AG04449 (cell line): ENCODE measurements around the gene RPLP2.

Experiments
- CTCF ChIA-PET: fragments of 350-600 bp; formaldehyde crosslinking; extraction: SDS; loops from one replicate; lab custom pipeline; 2021; ENCODE audit warnings: antibody characterized with exemption; lab: Yijun Ruan, JAX
- POLR2A ChIA-PET: fragments of 400-600, 350-600 bp; formaldehyde crosslinking; extraction: SDS; loops from one replicate; lab custom pipeline; 2020; ENCODE audit warnings: antibody characterized with exemption, inconsistent platforms; lab: Yijun Ruan, JAX
- DNase-seq: peaks from one replicate; pipeline ENCODE4 v3.0.0-alpha.2; 2010; ENCODE audit warnings: low read depth, low spot score
- H3K4me3 ChIP-seq: 2 replicates; pipeline ENCODE4 v1.5.1; 2011; ENCODE audit warnings: low read depth, mild to moderate bottlenecking, control low read depth, low read length
- TF ChIP-seq, protein P1 (sequence below): IDR thresholded peaks from one replicate; pipeline ENCODE4 v1.5.1; 2011; ENCODE audit warnings: mild to moderate bottlenecking, moderate library complexity, low read length, control low read depth, inconsistent platforms; ENCODE audit not compliant: insufficient read depth; ENCODE audit errors: missing control alignments

RPLP2 gene

DNA sequence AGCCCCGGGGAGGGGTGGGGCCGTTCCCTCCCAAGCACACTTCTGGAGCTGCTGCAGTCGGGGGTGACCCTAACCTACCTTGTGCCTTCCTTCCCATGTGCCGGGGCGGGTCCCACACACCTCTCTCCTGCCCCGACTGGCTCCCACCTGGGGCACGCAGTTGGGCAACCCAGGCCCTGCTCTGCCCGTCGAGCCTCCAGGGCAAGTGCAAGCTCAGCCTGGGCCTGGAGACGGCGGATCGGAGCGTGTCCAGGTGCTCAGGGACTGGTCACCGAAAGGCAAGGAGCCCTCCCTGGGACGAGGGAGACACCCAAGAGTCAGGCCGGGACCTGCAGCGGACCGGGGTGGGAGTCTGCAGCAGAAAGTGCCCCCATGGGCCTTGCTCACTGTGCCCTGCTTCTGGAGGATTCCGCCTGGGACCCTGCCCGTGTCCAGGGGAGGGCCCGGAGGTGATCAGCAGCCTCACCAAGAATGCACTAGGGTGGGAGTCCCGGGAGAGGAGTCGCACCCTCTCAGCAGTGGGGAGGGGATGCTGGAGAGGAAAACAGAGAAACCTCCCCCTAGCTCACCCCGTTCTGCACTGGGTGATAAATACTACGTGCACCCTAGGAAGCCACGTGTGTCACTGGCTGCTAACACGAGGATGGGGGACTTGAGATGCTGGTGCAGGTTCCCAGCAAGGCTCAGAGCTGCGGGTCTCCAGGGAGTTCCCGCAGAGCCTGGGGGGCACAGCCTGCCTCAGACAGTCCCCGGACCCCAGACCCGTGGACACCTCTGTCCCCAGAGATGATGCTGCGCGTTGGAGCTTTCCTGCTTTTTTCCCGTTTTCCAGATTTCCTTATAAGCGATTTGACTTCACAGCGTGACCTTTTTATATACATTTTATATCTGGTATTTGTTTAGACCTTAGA lies 27.2 kb upstream of the RPLP2 start:
- no peak for DNase-seq
- ChIA-PET CTCF (interaction anchor here (0.7 to 3.0 kb wide), 9 partner anchors 7 to 119 kb away, joined by 3 to 13 read pairs (median 6); partner anchors contain the start of gene TALDO1), POLR2A (interaction anchor here (1.1 kb wide), 1 partner anchor 13 kb away, joined by 5 read pairs; no protein-coding TSS in a partner anchor)
- TF ChIP-seq, protein P1, sequence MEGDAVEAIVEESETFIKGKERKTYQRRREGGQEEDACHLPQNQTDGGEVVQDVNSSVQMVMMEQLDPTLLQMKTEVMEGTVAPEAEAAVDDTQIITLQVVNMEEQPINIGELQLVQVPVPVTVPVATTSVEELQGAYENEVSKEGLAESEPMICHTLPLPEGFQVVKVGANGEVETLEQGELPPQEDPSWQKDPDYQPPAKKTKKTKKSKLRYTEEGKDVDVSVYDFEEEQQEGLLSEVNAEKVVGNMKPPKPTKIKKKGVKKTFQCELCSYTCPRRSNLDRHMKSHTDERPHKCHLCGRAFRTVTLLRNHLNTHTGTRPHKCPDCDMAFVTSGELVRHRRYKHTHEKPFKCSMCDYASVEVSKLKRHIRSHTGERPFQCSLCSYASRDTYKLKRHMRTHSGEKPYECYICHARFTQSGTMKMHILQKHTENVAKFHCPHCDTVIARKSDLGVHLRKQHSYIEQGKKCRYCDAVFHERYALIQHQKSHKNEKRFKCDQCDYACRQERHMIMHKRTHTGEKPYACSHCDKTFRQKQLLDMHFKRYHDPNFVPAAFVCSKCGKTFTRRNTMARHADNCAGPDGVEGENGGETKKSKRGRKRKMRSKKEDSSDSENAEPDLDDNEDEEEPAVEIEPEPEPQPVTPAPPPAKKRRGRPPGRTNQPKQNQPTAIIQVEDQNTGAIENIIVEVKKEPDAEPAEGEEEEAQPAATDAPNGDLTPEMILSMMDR: no peak
- no peak overlapping the region for H3K4me3 ChIP-seq

DNA sequence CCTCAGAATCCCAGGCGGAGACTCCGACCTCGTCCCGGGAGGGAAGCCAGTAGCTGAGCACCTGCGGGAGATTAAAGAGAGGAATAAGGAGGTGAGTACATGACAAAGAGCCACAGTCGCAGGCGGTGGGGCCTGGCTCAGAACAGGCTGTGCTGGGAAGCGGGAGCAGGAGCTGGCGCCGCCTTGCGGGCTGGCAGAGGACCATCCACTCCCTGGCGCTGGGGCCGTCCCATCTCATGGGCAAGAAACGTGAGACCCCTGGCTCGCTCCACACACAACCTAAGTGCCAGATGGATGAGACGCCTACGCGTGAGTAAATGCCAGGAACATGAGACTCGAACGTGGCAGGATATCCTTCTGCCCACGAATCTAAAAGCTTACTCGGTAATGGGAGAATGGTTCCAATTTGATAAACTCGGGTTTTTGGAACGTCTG lies 26.2 kb upstream of the RPLP2 start:
- peak; percentile 69 for DNase-seq
- ChIA-PET POLR2A (interaction anchor here (0.7 to 1.2 kb wide), 4 partner anchors 12 to 113 kb away, joined by 3 to 5 read pairs (median 4); partner anchors contain the start of gene PNPLA2), CTCF (interaction anchor here (0.7 to 3.0 kb wide), 13 partner anchors 8 to 120 kb away, joined by 3 to 13 read pairs (median 6); partner anchors contain the start of gene TMEM80)
- TF ChIP-seq, protein P1: peak; percentile 95
- peak overlapping the region; percentile 10; the same call in 1 of the 2 replicates for H3K4me3 ChIP-seq

DNA sequence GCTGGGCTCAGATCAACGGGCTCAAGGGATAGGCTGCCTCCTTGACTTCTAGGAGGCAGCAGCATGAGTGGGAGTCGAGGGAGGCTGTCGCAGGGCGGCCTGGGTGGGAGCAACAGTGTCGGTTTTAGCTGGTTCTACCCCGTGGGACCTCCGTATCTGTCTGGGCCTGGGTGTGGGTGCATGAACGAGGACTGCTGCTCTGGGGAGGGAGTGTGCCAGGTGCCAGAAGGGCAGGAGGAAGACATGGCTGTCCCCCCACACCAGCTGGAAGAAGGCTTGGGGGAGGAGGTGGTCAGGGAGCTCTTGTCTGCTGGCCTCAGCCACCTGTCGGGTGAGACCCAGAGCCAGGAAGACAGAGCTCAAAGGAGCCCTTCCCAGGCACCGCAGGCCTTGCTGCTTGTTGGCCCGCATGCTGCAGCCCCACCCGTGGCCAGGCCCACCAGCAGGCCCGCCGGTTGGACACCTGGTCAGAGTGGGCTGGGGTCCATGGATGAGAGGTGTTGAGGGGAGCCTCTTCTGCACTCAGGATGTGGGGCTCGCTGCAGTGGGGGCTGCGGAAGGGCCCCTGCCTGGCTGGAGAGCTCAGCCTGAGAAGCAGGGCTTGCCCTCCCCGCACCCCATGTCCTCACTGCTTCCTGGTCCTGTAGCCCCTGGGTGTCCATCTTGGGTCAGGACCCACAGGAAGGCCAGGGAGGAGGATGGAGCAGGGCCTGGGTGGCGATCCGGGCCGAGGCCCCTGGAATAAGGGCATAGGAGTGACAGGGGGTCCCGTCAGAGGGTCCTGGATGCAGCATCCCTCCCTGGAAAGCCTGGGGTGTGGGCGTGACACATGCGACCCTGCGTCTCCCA lies 23.3 kb upstream of the RPLP2 start:
- ChIA-PET CTCF (interaction anchor here (1.2 kb wide), 1 partner anchor 10 kb away, joined by 3 read pairs; the partner anchor contains the start of gene GATD1), POLR2A (no interaction called here)
- TF ChIP-seq, protein P1: no peak
- DNase-seq: no peak
- no peak overlapping the region for H3K4me3 ChIP-seq

DNA sequence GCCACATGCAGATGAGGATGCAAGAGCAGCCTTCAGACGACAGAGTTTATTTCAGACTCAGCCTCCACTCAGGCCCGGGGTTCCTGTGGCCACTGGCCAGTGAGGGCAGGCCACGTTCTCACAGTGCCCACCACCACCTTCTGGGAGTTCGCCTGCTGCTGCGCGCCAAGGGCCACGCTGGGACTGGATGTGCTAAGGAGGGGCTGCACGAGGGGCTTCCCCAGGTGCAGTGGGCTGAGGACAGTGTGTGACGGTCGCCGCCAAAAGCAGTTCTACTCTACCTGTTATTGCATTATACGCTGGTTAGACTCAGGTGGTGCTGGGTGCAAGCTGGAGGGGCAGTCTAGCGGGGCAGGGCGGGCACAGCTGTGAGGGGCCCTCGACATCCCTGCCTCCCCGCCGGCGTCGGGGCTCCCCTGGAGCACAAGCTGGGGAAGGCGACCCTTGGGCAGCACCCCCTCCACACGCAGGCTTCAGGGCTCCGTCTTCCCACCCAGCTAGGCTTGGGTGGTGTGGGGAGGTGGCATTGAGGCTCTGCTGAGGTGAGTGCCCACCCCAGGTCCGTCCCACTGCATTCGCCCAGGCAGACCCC lies 22.6 kb upstream of the RPLP2 start:
- no peak overlapping the region for H3K4me3 ChIP-seq
- ChIA-PET CTCF (no interaction called here), POLR2A (no interaction called here)
- no peak for DNase-seq
- TF ChIP-seq, protein P1: no peak

DNA sequence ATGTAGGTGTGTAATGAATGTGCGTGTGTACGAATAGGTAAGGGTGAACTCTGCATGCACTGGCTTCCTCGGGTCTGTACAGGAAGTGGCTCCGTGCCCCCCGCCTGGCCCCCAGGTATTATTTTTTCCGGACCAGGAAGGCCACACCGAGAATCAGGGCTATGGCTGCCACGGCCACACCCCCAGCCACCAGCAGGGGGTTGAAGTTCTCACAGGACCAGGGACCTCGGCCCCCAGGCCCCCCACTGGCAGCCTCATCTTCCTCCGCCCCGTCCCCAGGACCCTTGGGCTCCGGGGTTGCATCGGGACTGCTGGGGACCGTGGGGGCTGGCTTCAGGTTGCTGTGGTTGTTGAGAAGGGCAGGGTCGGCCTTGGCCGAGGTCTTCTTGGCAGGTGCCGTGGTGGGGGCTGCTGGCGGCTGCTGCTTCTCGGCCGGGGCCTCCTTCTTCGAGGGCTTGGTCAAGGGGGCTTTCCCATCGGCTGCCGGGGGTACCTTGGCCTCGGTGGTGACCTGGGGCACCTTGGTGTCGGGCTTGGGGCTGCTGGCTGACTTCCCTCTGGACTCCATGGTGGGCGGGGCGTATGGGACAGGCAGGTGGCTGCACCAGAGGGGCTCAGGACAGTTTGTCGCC lies 21.6 kb upstream of the RPLP2 start:
- H3K4me3 ChIP-seq: no peak overlapping the region
- ChIA-PET CTCF (no interaction called here), POLR2A (no interaction called here)
- TF ChIP-seq, protein P1: no peak
- DNase-seq: no peak
